ENCODE results near the gene COX8C.

DNA sequence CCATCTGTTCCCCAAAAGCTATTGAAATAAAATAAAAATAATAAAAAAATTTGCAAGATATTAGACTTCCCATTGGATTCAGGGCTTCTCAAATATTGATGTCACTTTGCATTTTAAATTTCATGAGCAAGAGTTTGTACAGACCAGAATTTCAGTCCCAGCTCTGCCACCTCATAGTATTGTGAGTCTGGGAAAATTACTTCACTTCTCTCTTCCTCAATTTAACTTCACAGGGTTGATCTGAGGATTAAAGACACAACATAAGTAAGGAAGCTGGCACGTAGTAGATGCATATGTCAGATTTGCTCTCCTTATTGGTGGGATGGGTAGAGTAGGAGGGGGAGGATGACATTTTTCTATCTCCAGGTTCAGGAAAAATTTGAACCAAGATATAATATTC lies 32.8 kb downstream of the COX8C start:
- TF ChIP-seq, protein P1, sequence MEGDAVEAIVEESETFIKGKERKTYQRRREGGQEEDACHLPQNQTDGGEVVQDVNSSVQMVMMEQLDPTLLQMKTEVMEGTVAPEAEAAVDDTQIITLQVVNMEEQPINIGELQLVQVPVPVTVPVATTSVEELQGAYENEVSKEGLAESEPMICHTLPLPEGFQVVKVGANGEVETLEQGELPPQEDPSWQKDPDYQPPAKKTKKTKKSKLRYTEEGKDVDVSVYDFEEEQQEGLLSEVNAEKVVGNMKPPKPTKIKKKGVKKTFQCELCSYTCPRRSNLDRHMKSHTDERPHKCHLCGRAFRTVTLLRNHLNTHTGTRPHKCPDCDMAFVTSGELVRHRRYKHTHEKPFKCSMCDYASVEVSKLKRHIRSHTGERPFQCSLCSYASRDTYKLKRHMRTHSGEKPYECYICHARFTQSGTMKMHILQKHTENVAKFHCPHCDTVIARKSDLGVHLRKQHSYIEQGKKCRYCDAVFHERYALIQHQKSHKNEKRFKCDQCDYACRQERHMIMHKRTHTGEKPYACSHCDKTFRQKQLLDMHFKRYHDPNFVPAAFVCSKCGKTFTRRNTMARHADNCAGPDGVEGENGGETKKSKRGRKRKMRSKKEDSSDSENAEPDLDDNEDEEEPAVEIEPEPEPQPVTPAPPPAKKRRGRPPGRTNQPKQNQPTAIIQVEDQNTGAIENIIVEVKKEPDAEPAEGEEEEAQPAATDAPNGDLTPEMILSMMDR (IDR thresholded peaks at IDR 0.05; ENCODE audit: control extremely low read depth in 1 of 3, insufficient read depth in 1 of 3, low read depth in 1 of 3, low read length in 3 of 3), result no peak
- no peak for TF ChIP-seq CEBPB (IDR thresholded peaks at IDR 0.05; ENCODE audit: low read depth, low read length)
- no peak for TF ChIP-seq POLR2A (IDR thresholded peaks at IDR 0.05; ENCODE audit: control extremely low read depth in 1 of 2, low read depth in 2 of 2, low read length in 2 of 2)
- TF ChIP-seq ZNF274 (IDR thresholded peaks at IDR 0.05; ENCODE audit: borderline replicate concordance, extremely low read depth, low read length), result no peak
- TF ChIP-seq CBX5 (IDR thresholded peaks at IDR 0.05; ENCODE audit: low read depth, low read length), result no peak
- no peak for TF ChIP-seq POLR2AphosphoS5 (IDR thresholded peaks at IDR 0.05; ENCODE audit: low read depth, low read length)
- no peak for TF ChIP-seq CHD2 (IDR thresholded peaks at IDR 0.05; ENCODE audit: low read length)
- TF ChIP-seq, protein P2, sequence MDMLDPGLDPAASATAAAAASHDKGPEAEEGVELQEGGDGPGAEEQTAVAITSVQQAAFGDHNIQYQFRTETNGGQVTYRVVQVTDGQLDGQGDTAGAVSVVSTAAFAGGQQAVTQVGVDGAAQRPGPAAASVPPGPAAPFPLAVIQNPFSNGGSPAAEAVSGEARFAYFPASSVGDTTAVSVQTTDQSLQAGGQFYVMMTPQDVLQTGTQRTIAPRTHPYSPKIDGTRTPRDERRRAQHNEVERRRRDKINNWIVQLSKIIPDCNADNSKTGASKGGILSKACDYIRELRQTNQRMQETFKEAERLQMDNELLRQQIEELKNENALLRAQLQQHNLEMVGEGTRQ (IDR thresholded peaks at IDR 0.05; ENCODE audit: low read length), result no peak
- TF ChIP-seq EP300 (IDR thresholded peaks at IDR 0.05; ENCODE audit: borderline replicate concordance in 1 of 2, low read depth in 2 of 2, low read length in 2 of 2), result no peak
- TF ChIP-seq EZH2 (IDR thresholded peaks at IDR 0.05; ENCODE audit: low read depth, low read length, severe bottlenecking), result no peak

Measured in H1 (cell line).